ENCODE data around the gene RAP2B. TPM values are rescaled to one million over a fixed set of nuclear protein-coding genes. Genes with fewer than 3 reads are reported as not detected.
"Not testable (repeated sequence)": the region's sequence is repeated elsewhere in the genome, so short reads cannot be mapped to it uniquely, and the experiment has no call there.

Gene RAP2B
- polyA plus RNA-seq, 3 donors = 17.5 to 35.5 (median 24.7) TPM

- no peaks in the 10 kb centered on the region for H3K36me3 ChIP-seq (replicated peaks in 1 of 2; ENCODE audit: control insufficient read depth in 1 of 2, insufficient read depth in 2 of 2, low read length in 2 of 2)
- no peak overlapping the region for H3K4me3 ChIP-seq (replicated peaks in 1 of 3; ENCODE audit: low read depth in 2 of 3, low read length in 3 of 3)
- H3K27ac Mint-ChIP-seq = no peak overlapping the region
- H3K4me1 Mint-ChIP-seq = no peaks in the 10 kb centered on the region
- no peak overlapping the region for H3K27ac ChIP-seq (ENCODE audit: low read depth in 1 of 2, low read length in 2 of 2)
- DNase-seq = no peak
- H4K20me1 ChIP-seq (ENCODE audit: insufficient read depth, low read length) = no peaks in the 10 kb centered on the region
- no peaks in the 10 kb centered on the region for H3K27me3 ChIP-seq (ENCODE audit: control insufficient read depth in 2 of 2, insufficient read depth in 2 of 2, low read length in 2 of 2)
- H3K4me1 ChIP-seq (ENCODE audit: control insufficient read depth in 1 of 2, insufficient read depth in 2 of 2, low read length in 2 of 2) = no peaks in the 10 kb centered on the region
- H3K9me3 ChIP-seq (replicated peaks in 1 of 2; ENCODE audit: control insufficient read depth in 1 of 2, insufficient read depth in 1 of 2, low read length in 2 of 2) = no peaks in the 10 kb centered on the region
- no peak overlapping the region for H2AFZ ChIP-seq (ENCODE audit: insufficient read depth, low read depth, low read length, poor library complexity, severe bottlenecking)
- no peaks in the 10 kb centered on the region for H3K79me2 ChIP-seq (ENCODE audit: insufficient read depth, low read length)
- H3K4me2 ChIP-seq (replicated peaks; ENCODE audit: extremely low read depth, low read length, poor library complexity, severe bottlenecking) = no peak overlapping the region
- peaks cover 0 to 2% (median 0%) of the 10 kb centered on the region in 7 donors for H3K9me3 Mint-ChIP-seq
- H3K36me3 Mint-ChIP-seq = peaks cover 2 to 9% of the 10 kb centered on the region in 2 donors
- no peak overlapping the region for H3K9ac ChIP-seq (ENCODE audit: insufficient read depth, low read length, poor library complexity, severe bottlenecking)
- TF ChIP-seq CTCF (IDR thresholded peaks at IDR 0.05) = no peak
- H3K27me3 Mint-ChIP-seq (ENCODE audit: low read depth in 3 of 3) = peaks cover 0 to under 1% (median 0%) of the 10 kb centered on the region in 3 donors
- WGBS (ENCODE audit: insufficient coverage) = no CpG with 5 or more reads among the region's 2 CpGs
- intact Hi-C loops (cut with micrococcal nuclease) = no loop called here
- no peak overlapping the region for H3K4me3 Mint-ChIP-seq
These were observed 28.9 kb downstream of the RAP2B start for GRCh38 chr3:153190923-153191322.

- Mint-ChIP-seq H3K27ac (no peak overlapping the region), H3K4me3 (no peak overlapping the region), H3K4me1 (no peaks in the 10 kb centered on the region), H3K9me3 (peaks cover 0 to 2% (median 0%) of the 10 kb centered on the region in 7 donors), H3K36me3 (peaks cover 0 to 8% of the 10 kb centered on the region in 2 donors), H3K27me3 (ENCODE audit: low read depth in 3 of 3) (peaks cover 0 to 1% (median 0%) of the 10 kb centered on the region in 3 donors)
- Histone ChIP-seq H3K9ac (ENCODE audit: insufficient read depth, low read length, poor library complexity, severe bottlenecking) (no peak overlapping the region), H3K9me3 (replicated peaks in 1 of 2; ENCODE audit: control insufficient read depth in 1 of 2, insufficient read depth in 1 of 2, low read length in 2 of 2) (no peaks in the 10 kb centered on the region), H4K20me1 (ENCODE audit: insufficient read depth, low read length) (no peaks in the 10 kb centered on the region), H3K4me1 (ENCODE audit: control insufficient read depth in 1 of 2, insufficient read depth in 2 of 2, low read length in 2 of 2) (no peaks in the 10 kb centered on the region), H3K27ac (ENCODE audit: low read depth in 1 of 2, low read length in 2 of 2) (no peak overlapping the region), H3K36me3 (replicated peaks in 1 of 2; ENCODE audit: control insufficient read depth in 1 of 2, insufficient read depth in 2 of 2, low read length in 2 of 2) (no peaks in the 10 kb centered on the region), H2AFZ (ENCODE audit: insufficient read depth, low read depth, low read length, poor library complexity, severe bottlenecking) (no peak overlapping the region), H3K4me3 (replicated peaks in 1 of 3; ENCODE audit: low read depth in 2 of 3, low read length in 3 of 3) (no peak overlapping the region), H3K4me2 (replicated peaks; ENCODE audit: extremely low read depth, low read length, poor library complexity, severe bottlenecking) (no peak overlapping the region), H3K27me3 (ENCODE audit: control insufficient read depth in 2 of 2, insufficient read depth in 2 of 2, low read length in 2 of 2) (no peaks in the 10 kb centered on the region), H3K79me2 (ENCODE audit: insufficient read depth, low read length) (no peaks in the 10 kb centered on the region)
- intact Hi-C loops (cut with micrococcal nuclease) = no loop called here
- no peak for DNase-seq
- no peak for TF ChIP-seq CTCF (IDR thresholded peaks at IDR 0.05)
These were observed 30.3 kb downstream of the RAP2B start for GRCh38 chr3:153192327-153192726.

DNA sequence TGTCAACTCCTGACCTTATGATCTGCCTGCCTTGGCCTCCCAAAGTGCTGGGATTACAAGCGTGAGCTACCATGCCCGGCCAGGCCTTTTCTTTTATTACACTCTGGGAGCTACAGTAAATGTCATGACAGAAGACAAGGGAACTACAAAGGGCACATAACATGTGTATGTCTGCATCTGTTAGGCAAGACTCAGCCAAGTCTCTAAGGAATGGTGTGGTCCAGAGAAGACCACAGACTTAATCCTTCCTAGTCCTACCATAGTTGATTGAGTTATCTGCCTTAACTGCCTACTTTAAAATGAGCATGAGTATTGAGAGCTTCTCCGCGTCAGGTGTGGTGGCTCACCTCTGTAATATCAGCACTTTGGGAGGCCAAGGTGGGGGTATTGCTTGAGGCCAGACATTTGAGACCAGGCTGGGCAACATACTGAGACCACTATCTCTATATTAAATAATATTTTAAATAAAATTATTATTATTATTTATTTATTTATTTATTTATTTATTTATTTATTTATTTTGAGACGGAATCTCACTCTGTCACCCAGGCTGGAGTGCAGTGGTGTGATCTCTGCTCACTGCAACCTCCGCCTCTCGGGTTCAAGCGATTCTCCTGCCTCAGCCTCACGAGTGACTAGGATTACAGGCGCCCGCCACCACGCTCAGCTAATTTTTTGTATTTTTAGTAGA, 31.9 kb downstream of the RAP2B start:
- H3K27me3 Mint-ChIP-seq (ENCODE audit: low read depth in 3 of 3); H4K20me1 ChIP-seq (ENCODE audit: insufficient read depth, low read length); H3K36me3 Mint-ChIP-seq; intact Hi-C loops (cut with micrococcal nuclease); H3K36me3 ChIP-seq (replicated peaks in 1 of 2; ENCODE audit: control insufficient read depth in 1 of 2, insufficient read depth in 2 of 2, low read length in 2 of 2); H2AFZ ChIP-seq (ENCODE audit: insufficient read depth, low read depth, low read length, poor library complexity, severe bottlenecking); H3K79me2 ChIP-seq (ENCODE audit: insufficient read depth, low read length); H3K27ac Mint-ChIP-seq; H3K4me2 ChIP-seq (replicated peaks; ENCODE audit: extremely low read depth, low read length, poor library complexity, severe bottlenecking); H3K9me3 Mint-ChIP-seq; H3K4me1 ChIP-seq (ENCODE audit: control insufficient read depth in 1 of 2, insufficient read depth in 2 of 2, low read length in 2 of 2); H3K4me1 Mint-ChIP-seq; H3K9me3 ChIP-seq (replicated peaks in 1 of 2; ENCODE audit: control insufficient read depth in 1 of 2, insufficient read depth in 1 of 2, low read length in 2 of 2); H3K4me3 ChIP-seq (replicated peaks in 1 of 3; ENCODE audit: low read depth in 2 of 3, low read length in 3 of 3); DNase-seq; H3K4me3 Mint-ChIP-seq; H3K27ac ChIP-seq (ENCODE audit: low read depth in 1 of 2, low read length in 2 of 2); H3K9ac ChIP-seq (ENCODE audit: insufficient read depth, low read length, poor library complexity, severe bottlenecking); H3K27me3 ChIP-seq (ENCODE audit: control insufficient read depth in 2 of 2, insufficient read depth in 2 of 2, low read length in 2 of 2): not testable (repeated sequence)
- 90% methylated on average over 2 of the region's 12 CpGs for WGBS (ENCODE audit: insufficient coverage)
